Activated CD4-positive, CD25-positive, alpha-beta regulatory T cell treated with anti-CD3 and anti-CD28 coated beads, Interleukin-2, amount 50 U/mL, for 24 hours (primary cell): Measurements from ENCODE around the gene SLC7A1.

ENCODE experiments used
- ATAC-seq, 2 donors: fragments of 150-1000 bp; cut with Tn5 transposase; one replicate each; pipeline ENCODE4 v1.10.0; 2021; ENCODE audit warnings: mild to moderate bottlenecking in 1 of 2, moderate library complexity in 1 of 2

The SLC7A1 gene

GRCh38 chr13:29526741-29527140 lies 68.7 kb downstream of the SLC7A1 start:
- no peak for ATAC-seq

DNA sequence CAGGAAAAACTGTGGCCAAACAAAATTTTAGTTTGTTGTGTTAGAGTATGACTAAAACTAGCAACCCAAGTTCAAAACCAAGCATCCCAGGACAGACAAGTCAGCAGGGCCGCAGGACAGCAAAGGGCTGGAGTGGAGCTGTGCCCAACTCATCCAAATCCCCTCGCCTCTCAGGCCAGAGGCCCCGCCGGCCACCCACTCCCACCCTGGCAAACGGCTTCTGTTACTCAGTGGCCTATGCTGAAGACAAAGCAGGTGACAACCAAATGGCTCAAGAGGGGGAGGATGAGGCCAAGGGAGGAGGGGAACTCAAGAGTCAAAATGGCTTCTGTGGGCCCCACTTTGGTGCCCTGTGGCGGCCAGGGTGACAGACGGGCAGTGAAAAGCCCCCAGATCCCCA lies 69.7 kb downstream of the SLC7A1 start:
- no peak for ATAC-seq

- ATAC-seq = no peak
Measured at GRCh38 chr13:29524641-29525040, 70.8 kb downstream of the SLC7A1 start.

GRCh38 chr13:29524176-29524575 lies 71.3 kb downstream of the SLC7A1 start:
- no peak for ATAC-seq

- ATAC-seq = no peak
Measured at GRCh38 chr13:29523199-29523961, 72.1 kb downstream of the SLC7A1 start.

DNA sequence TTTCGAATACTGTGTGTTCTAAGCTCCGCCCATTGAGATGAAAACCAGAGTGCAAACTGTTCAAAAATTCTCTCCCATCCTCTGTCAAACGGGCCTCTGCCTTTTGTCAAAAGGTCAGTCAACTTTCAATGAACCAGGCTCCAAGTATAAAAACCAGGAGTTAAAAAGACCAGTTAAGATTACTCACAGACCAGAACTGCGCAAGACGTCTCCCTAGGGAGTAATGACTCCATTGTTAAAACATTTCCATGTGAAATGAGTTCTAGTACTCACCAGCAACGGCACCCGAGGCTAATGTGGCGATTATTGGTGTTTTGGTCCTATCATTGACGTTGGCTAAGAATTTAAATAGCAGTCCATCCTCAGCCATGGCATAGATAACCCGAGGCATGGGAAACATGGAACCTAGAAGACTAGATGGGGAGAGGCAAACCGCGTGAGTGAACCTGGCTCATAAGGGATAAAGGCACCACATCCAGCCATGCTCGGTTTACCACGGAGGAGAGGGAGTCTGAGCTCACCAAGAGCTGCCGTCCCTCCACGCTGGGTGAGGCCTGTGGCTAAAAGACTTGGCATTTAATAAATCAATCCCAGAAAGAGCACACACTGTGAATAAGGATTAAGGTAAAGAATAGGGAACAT lies 73.3 kb downstream of the SLC7A1 start:
- ATAC-seq = no peak

DNA sequence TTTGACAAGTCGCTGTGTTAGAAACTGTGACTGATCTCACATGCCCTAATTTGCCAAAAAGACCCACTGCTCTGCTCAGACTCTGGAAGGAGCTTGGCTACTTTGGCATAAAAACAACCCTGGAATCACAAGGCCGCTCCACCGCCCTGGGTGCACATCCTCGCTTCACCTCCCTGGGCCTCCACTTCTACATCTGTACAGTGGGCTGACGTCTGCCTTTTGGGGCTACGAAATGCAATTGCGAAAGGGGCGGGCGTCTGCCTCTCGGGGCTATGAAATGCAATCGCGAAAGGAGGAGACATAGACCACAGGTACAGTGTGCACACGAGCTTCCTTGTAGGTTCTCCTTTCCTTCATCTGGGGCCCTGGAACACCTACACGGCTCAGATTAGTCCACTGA lies 74.2 kb downstream of the SLC7A1 start:
- no peak for ATAC-seq

DNA sequence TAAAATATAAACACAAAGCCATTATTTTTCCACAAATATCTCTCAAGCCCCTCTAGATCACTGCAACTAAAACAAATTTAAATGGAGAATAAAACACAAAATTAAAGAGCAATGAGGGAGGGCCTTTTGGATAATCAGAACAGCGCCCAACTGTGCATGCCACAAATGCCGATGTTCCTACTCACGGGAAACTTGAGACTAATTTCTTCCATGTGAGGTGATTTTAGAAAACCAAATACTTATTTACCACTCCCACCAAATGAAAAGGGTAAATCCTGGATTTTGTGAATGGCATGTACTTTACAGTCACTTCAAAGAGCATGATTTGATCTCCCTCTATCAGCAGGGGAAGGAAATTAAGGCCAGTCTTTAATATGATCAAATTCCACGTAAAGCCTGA lies 74.8 kb downstream of the SLC7A1 start:
- ATAC-seq = no peak

GRCh38 chr13:29519921-29520320 lies 75.6 kb downstream of the SLC7A1 start:
- ATAC-seq = no peak

- no peak for ATAC-seq
Measured at GRCh38 chr13:29516880-29517279, 78.6 kb downstream of the SLC7A1 start.

GRCh38 chr13:29516012-29516411 lies 79.5 kb downstream of the SLC7A1 start:
- no peak for ATAC-seq

GRCh38 chr13:29515372-29515771 lies 80.1 kb downstream of the SLC7A1 start:
- ATAC-seq = no peak

DNA sequence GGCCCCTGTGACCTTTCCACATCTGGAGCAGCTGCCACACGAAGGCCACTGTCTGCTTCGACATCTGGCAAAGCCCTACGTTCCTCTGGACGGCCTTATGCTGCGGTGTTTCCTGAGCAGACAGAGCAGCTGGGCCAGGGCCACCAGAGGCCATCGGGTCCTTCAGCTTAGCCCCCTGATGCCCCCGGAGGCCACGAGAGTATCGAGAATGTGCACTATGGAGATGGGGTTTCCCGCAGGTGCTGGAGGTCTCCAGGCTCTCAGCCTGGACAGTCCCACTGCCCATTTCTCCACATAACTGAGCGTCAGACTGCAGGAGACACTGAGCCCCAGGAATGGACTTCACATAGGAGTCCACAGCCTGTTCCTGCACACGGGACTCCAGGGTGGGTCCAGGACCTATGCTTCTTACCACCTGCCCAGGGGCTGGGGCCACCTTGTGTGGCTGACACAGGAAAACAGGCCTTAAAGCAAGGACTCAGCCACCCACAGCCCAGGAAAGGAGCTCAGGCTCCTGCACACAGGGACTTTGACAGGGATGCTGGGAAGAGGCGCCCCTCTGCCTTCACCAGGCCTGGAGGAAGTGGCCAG lies 80.7 kb downstream of the SLC7A1 start:
- ATAC-seq = no peak

DNA sequence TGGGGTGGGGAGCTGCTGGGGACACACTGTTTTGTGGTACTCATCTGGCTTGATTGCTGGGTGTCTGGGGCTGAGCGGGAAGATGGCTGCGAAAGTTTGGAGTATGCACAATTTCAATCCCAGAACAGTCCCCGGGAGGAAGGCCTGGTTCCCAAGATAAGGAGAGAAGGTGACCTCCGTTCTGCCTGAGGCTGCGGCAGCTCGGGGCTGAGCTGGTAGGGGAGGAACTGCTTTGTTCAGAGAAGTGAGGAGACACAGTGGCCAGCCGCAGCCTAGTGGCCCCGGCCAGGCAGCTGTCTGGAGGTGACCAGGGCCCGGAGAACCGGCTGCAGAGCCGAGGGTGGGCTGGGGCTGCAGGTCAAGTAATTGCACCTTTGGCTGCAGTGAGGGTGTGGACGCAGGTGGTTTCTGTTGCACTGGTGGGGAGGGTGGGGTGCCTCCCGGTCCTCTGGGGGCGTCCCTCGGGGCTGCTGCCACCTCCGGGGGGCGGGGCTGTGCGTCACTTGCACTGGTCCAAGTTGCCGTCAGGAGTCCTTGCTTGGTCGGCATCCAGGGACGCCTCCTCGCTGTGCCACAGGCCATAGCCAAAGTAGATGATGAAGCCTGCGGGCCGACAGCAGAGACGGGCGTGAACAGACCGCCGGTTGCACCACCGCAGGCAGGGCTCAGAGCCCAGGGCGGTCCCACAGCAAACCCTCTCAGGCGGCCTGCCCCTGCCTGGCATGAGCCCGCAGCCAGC lies 81.3 kb downstream of the SLC7A1 start:
- no peak for ATAC-seq

GRCh38 chr13:29513002-29513980 lies 82.2 kb downstream of the SLC7A1 start:
- ATAC-seq = no peak

DNA sequence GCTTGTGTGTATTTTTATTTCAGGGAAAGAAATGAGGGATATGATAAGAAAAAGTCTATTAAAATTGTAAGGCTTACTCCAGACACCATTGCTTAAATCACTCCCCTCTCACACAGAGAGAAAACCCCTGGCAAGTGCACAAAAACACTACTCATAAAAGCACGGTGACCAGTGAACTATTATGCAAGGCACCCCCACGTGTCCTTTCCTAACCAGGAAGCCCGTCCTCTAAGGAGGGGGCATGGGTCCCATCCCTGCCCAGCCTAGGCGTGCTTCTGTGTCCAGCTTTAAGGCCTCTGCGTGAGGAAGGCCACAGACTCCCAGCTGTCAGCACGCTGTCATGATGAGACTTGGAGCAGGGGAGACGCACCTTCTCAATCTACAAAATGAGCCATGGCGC lies 83.5 kb downstream of the SLC7A1 start:
- ATAC-seq = no peak

DNA sequence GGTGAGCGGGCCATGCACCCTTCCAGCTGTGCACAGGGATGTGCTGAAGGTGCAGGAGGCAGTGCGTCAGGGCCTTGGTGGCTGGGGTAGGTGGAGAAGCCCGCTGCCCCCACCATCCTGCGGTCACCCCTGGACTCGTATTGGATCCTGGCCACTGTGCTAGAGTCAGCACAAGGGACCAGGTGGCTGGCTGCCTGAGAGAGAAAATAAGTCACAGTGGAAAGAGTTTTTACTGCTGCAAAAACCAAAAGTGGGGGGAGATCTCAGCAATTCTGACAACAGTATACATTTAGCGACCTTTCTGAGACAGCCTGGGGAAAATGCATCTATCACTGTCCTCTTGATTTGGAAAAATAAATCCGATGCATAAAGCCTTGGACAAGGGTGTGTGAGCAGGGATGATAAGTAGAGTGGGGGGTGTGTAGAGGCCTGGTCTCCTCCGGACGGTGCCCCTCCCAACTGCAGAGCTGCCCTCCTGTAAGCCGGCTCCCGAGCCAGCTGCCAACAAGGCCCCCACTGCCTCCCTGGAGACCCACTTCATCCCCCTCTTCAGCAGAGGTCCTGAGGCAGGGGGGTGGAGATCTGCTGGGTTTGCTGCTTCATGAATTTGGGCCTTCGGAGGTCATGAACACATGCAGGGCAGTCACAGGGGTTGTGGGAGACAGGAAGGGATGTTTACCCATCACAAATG lies 84.2 kb downstream of the SLC7A1 start:
- no peak for ATAC-seq

- no peak for ATAC-seq
Measured at GRCh38 chr13:29510651-29511084, 84.8 kb downstream of the SLC7A1 start.

GRCh38 chr13:29509999-29510589 lies 85.4 kb downstream of the SLC7A1 start:
- ATAC-seq = no peak

- no peak for ATAC-seq
Measured at GRCh38 chr13:29508876-29509252, 86.6 kb downstream of the SLC7A1 start.
